Transverse colon (tissue), 4 donors: Measurements from ENCODE around the gene ZNF385B. TPM values are rescaled to one million over a fixed set of nuclear protein-coding genes. Genes with fewer than 3 reads are reported as not detected.

Experiments used
- DNase-seq: peaks from one replicate; pipeline ENCODE4 v3.0.0-alpha.2; 2019
- H3K27ac ChIP-seq, 4 donors: fragments of 200-600 bp; sonication (generic); 2 replicates each; pipeline ENCODE4 v1.5.1; 2016 to 2018; ENCODE audit warnings: inconsistent platforms in 4 of 4
- H3K27me3 ChIP-seq: fragments of 200-600 bp; sonication (generic); 2 replicates; pipeline ENCODE4 v1.5.1; 2017; ENCODE audit warnings: inconsistent platforms
- H3K36me3 ChIP-seq, 4 donors: fragments of 200-600 bp; sonication (generic); 2 replicates each; pipeline ENCODE4 v1.5.1; 2017 to 2019; ENCODE audit warnings: inconsistent platforms in 4 of 4
- H3K4me1 ChIP-seq, 4 donors: fragments of 200-600 bp; sonication (generic); 2 replicates each; pipeline ENCODE4 v1.5.1; 2017 to 2020; ENCODE audit warnings: inconsistent platforms in 4 of 4
- H3K4me3 ChIP-seq, 4 donors: fragments of 200-600 bp; sonication (generic); 1 replicate in 1 of 4; 2 replicates in 3 of 4; pipeline versions ENCODE4 v1.5.1 to v1.6.1; 2017 to 2019; ENCODE audit warnings: inconsistent platforms in 4 of 4
- H3K9me3 ChIP-seq, 2 donors: fragments of 200-600 bp; sonication (generic); 2 replicates each; pipeline ENCODE4 v1.5.1; 2017 to 2019; ENCODE audit warnings: inconsistent platforms in 2 of 2
- EP300 ChIP-seq: sonication (generic); formaldehyde crosslinking; IDR thresholded peaks from one replicate; pipeline ENCODE4 v1.6.1; 2017; ENCODE audit warnings: antibody characterized with exemption, low read depth
- POLR2A ChIP-seq: fragments of 450-650 bp; IDR thresholded peaks from one replicate; pipeline ENCODE4 v1.6.1; 2016; ENCODE audit warnings: antibody characterized with exemption, mild to moderate bottlenecking, moderate library complexity
- POLR2AphosphoS5 ChIP-seq, 3 donors: sonication (generic); formaldehyde crosslinking; IDR thresholded peaks; one replicate each; pipeline ENCODE4 v1.6.1; 2016; ENCODE audit warnings: antibody characterized with exemption in 3 of 3
- WGBS, 2 donors: methylation state at CpG; one replicate each; pipeline ENCODE4 v1.1.5; 2018; ENCODE audit warnings: low coverage in 1 of 2; 5-methylcytosine and 5-hydroxymethylcytosine counted together
- in situ Hi-C, 4 donors: fragments of 200-750 bp; cut with MboI; loops; one replicate each; pipeline versions ENCODE4 v1.15.0 to v1.15.1; 2017; ENCODE audit warnings: low sequenced_read_pairs in 3 of 4, low pct_ligation_motif_present in 1 of 4, low pct_unique_long_range_greater_than_20kb in 1 of 4
- intact Hi-C: fragments of 100-400 bp; cut with DNase I; formaldehyde crosslinking; loops from one replicate; pipeline ENCODE4 v1.15.1; 2023; ENCODE audit warnings: low total_unique reads
- total RNA-seq, 4 donors: library from RNA; depleted of rRNA; stranded (reverse); fragments of >200 nt; gene quantifications; one replicate each; pipeline ENCODE4 v1.1.0, GENCODE V29; 2016
- TF ChIP-seq, protein P1 (sequence below), 5 experiments: fragments of 200-600 bp in 3 of 5; fragments of 450-650 bp in 2 of 5; sonication (generic) in 3 of 5; IDR thresholded peaks; 1 replicate in 2 of 5; 2 replicates in 3 of 5; pipeline ENCODE4 v1.5.1; 2016 to 2017; ENCODE audit warnings: antibody characterized with exemption in 5 of 5, inconsistent platforms in 3 of 5, mild to moderate bottlenecking in 2 of 5, moderate library complexity in 1 of 5

Gene ZNF385B
- total RNA-seq, 4 donors from 2014 or later, result 1.2 to 6.0 (median 2.4) TPM

DNA sequence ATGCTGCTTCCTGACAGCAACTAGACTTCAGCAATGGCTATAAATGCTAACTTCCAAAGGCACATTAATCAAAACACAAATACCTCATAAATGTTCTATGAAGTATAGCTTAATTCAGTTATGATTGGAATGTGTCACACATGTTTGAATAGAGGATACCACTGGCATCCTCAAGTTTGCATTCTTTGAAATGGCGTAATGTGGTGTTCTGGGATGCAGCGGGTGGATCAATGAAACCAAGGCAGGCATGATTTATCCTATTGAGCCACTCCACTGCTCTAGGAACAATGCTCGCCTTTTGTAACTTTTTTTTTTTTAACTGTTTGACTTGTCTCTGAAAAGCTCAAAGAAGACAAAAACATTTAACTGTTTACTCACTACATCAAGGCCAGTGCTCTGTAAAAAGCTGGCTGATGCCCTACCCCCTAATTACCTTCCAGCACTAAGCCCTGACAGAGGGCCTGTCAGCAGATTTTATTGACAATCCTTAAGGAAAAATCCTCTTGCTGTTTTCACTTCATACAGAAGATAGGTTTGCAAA is 318.0 kb downstream of the ZNF385B start:
- no peak for DNase-seq
- Histone ChIP-seq H3K4me3 (no peak overlapping the region), H3K27ac (no peak overlapping the region), H3K36me3 (no peaks in the 10 kb centered on the region), H3K4me1 (no peaks in the 10 kb centered on the region), H3K27me3 (no peaks in the 10 kb centered on the region), H3K9me3 (no peaks in the 10 kb centered on the region)
- 47 to 62% methylated on average over 3 of the region's 3 CpGs for WGBS, 2 donors
- in situ Hi-C loops, result no loop called here
- TF ChIP-seq EP300, result no peak
- no peak for TF ChIP-seq POLR2A
- TF ChIP-seq POLR2AphosphoS5 (IDR thresholded peaks at IDR 0.05), result no peak
- TF ChIP-seq, protein P1, sequence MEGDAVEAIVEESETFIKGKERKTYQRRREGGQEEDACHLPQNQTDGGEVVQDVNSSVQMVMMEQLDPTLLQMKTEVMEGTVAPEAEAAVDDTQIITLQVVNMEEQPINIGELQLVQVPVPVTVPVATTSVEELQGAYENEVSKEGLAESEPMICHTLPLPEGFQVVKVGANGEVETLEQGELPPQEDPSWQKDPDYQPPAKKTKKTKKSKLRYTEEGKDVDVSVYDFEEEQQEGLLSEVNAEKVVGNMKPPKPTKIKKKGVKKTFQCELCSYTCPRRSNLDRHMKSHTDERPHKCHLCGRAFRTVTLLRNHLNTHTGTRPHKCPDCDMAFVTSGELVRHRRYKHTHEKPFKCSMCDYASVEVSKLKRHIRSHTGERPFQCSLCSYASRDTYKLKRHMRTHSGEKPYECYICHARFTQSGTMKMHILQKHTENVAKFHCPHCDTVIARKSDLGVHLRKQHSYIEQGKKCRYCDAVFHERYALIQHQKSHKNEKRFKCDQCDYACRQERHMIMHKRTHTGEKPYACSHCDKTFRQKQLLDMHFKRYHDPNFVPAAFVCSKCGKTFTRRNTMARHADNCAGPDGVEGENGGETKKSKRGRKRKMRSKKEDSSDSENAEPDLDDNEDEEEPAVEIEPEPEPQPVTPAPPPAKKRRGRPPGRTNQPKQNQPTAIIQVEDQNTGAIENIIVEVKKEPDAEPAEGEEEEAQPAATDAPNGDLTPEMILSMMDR (IDR thresholded peaks at IDR 0.05), result no peak
- intact Hi-C loops, result no loop called here

DNA sequence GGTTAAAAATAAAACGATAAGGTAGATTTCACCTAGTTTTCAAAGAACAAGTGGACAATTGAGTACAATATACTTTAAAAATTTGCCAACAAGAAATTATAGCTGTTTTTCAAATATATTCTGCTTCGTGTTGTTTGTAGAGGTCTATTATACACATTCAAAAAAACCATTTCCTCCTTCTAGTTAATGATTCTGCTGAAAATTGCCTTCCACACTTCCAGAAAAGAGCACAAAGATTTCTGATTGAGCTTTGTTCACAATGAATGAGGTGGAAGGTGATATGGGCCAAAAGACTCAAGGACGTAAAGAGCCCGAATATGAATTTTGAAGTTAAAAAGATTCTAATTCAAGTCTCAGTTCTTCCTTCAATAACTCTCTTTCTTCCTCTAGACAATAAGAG is 319.8 kb downstream of the ZNF385B start:
- intact Hi-C loops (no loop called here), in situ Hi-C loops (no loop called here)
- DNase-seq, result no peak
- Histone ChIP-seq H3K27me3 (no peaks in the 10 kb centered on the region), H3K4me3 (no peak overlapping the region), H3K36me3 (no peaks in the 10 kb centered on the region), H3K9me3 (no peaks in the 10 kb centered on the region), H3K4me1 (no peaks in the 10 kb centered on the region), H3K27ac (no peak overlapping the region)
- TF ChIP-seq POLR2AphosphoS5 (IDR thresholded peaks at IDR 0.05) (no peak), POLR2A (no peak), EP300 (no peak)
- TF ChIP-seq, protein P1 (IDR thresholded peaks at IDR 0.05), result no peak
- WGBS, 2 donors, result 47 to 61% methylated on average over 4 of the region's 4 CpGs

DNA sequence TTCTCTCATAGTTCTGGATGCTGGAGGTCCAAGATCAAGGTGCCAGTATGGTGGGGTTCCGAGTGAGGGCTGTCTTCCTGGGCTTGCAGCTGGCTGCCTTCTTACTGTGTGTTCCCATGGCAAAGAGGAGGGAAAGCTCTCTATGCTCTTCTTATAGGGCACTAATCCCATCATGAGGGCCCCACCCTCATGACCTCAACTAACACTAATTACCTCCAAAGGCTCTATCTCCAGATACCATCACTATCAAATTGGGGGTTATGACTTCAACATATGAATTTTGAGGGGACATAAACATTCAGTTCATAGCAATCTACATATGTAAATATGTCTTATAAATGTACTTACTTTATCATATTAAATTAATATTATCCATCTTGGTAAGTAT is 322.3 kb downstream of the ZNF385B start:
- no peaks in the 10 kb centered on the region for H3K27me3 ChIP-seq
- no peak overlapping the region for H3K27ac ChIP-seq
- 87 to 100% methylated on average over 1 of the region's 1 CpG for WGBS, 2 donors
- H3K4me3 ChIP-seq, result no peak overlapping the region
- intact Hi-C loops (no loop called here), in situ Hi-C loops (no loop called here)
- DNase-seq, result no peak
- H3K9me3 ChIP-seq, result no peaks in the 10 kb centered on the region
- H3K36me3 ChIP-seq, result no peaks in the 10 kb centered on the region
- TF ChIP-seq POLR2A, result no peak
- TF ChIP-seq EP300, result no peak
- TF ChIP-seq, protein P1 (IDR thresholded peaks at IDR 0.05), result no peak
- no peak for TF ChIP-seq POLR2AphosphoS5 (IDR thresholded peaks at IDR 0.05)
- no peaks in the 10 kb centered on the region for H3K4me1 ChIP-seq

DNA sequence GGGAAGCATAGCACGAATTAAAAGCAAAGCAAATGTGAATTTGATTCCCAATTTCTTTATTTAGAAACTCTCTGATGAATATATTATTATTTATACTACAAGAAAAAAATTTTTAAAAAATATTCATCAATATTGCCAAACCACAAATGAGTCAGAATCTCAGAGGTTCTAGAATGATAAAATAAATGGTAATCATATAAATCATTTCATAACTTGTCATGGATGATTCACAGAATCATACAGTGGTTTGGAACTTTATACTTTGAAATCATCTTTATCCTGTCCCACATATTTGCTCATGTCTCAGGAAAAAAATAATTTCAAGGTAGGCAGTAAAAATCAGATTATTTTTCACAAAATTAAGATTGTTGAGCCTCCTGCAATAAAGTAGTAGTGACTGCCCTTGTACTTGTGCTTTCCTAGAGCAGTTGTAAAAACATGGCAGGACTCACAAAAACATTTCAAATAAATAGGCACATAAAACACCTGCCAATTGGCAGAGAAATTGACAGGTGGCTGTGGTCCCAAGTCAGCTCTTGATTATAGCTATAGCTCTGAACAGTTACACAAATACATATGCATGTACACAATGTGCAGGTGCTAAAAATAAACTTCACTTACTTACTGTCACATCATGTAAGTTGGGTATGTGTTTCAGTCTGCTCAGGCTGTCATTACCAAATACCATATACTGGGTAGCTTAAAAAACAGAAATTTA is 322.8 kb downstream of the ZNF385B start:
- WGBS, 2 donors, result 50 to 76% methylated on average over 1 of the region's 1 CpG
- no peak for DNase-seq
- no peak overlapping the region for H3K27ac ChIP-seq
- TF ChIP-seq, protein P1 (IDR thresholded peaks at IDR 0.05), result no peak
- TF ChIP-seq EP300 (no peak), POLR2AphosphoS5 (IDR thresholded peaks at IDR 0.05) (no peak), POLR2A (no peak)
- no peaks in the 10 kb centered on the region for H3K36me3 ChIP-seq
- no peak overlapping the region for H3K4me3 ChIP-seq
- intact Hi-C loops (no loop called here), in situ Hi-C loops (no loop called here)
- H3K4me1 ChIP-seq, result no peaks in the 10 kb centered on the region
- H3K9me3 ChIP-seq, result no peaks in the 10 kb centered on the region
- no peaks in the 10 kb centered on the region for H3K27me3 ChIP-seq
